Measurements from ENCODE around the gene MGRN1.
A peak's percentile ranks its signal among the peaks of the same experiment; 100 is the strongest.

DNA sequence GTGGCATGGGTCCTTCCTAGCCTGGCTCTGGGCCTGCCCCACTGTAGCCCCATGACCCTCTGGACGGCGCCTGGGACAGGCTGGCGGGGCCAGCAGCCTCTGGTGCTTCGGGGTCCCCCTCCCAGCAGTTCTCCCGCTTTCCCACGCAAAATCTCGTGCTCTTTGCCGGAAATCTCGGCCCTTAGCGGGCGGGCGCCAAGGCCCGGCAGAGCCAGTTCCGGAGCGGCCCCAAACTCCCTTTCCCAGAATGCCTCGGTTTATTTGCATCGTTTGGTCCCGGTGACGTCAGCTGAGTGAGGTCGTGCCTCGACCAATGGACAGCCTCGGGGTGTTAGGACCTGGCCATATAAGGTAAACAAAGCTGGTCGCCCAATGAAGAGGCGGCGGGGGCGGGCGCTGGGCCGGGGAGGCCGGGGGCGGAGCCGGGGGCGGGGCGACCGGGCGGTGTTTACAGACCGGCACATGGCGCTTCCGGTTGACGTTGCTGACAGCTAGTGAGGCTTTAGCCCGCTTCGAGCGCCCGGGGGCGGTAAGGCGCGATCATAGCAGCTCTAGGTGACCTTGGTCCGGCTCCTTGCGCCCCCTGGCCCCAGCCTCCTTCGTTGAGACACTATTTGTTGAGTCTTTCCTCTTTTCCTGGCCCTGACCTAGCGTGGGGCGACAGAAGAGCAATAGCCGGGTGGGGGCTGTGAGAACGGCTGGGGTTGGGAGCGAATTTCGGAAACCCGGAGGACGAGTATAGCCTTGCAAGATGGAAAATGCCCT lies 8.4 kb upstream of the MGRN1 start:
- peak; percentile 66 to 78 for TF ChIP-seq POLR2A (IDR thresholded peaks at IDR 0.05)
- TF ChIP-seq, protein P1, sequence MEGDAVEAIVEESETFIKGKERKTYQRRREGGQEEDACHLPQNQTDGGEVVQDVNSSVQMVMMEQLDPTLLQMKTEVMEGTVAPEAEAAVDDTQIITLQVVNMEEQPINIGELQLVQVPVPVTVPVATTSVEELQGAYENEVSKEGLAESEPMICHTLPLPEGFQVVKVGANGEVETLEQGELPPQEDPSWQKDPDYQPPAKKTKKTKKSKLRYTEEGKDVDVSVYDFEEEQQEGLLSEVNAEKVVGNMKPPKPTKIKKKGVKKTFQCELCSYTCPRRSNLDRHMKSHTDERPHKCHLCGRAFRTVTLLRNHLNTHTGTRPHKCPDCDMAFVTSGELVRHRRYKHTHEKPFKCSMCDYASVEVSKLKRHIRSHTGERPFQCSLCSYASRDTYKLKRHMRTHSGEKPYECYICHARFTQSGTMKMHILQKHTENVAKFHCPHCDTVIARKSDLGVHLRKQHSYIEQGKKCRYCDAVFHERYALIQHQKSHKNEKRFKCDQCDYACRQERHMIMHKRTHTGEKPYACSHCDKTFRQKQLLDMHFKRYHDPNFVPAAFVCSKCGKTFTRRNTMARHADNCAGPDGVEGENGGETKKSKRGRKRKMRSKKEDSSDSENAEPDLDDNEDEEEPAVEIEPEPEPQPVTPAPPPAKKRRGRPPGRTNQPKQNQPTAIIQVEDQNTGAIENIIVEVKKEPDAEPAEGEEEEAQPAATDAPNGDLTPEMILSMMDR (IDR thresholded peaks at IDR 0.05), result peak in 10 of 12 donors; percentile 24 to 70 (median 50)
